Measurements from ENCODE around the gene PLA2G6.

Gene PLA2G6

GRCh38 chr22:38142606-38143005 lies 39.0 kb downstream of the PLA2G6 start:
- Histone ChIP-seq H3K9me3 (ENCODE audit: severe bottlenecking) (no peaks in the 10 kb centered on the region), H3K4me3 (ENCODE audit: severe bottlenecking) (no peak overlapping the region), H3K27me3 (ENCODE audit: insufficient read depth, poor library complexity, severe bottlenecking) (no peaks in the 10 kb centered on the region), H3K4me1 (ENCODE audit: insufficient read depth, poor library complexity, severe bottlenecking) (peaks cover 24% of the 10 kb centered on the region), H3K36me3 (ENCODE audit: low read depth) (no peaks in the 10 kb centered on the region), H3K27ac (ENCODE audit: poor library complexity, severe bottlenecking) (peak overlapping the region; percentile 11)
- ATAC-seq (ENCODE audit: low read depth) (no peak), DNase-seq (ENCODE audit: low spot score) (no peak)
- TF ChIP-seq CTCF (IDR thresholded peaks at IDR 0.05; ENCODE audit: poor library complexity, severe bottlenecking): no peak

GRCh38 chr22:38141217-38141973 lies 40.2 kb downstream of the PLA2G6 start:
- ATAC-seq (ENCODE audit: low read depth): no peak
- Histone ChIP-seq H3K27ac (ENCODE audit: poor library complexity, severe bottlenecking) (no peak overlapping the region), H3K36me3 (ENCODE audit: low read depth) (no peaks in the 10 kb centered on the region), H3K4me1 (ENCODE audit: insufficient read depth, poor library complexity, severe bottlenecking) (peaks cover 23% of the 10 kb centered on the region), H3K27me3 (ENCODE audit: insufficient read depth, poor library complexity, severe bottlenecking) (no peaks in the 10 kb centered on the region), H3K4me3 (ENCODE audit: severe bottlenecking) (no peak overlapping the region), H3K9me3 (ENCODE audit: severe bottlenecking) (no peaks in the 10 kb centered on the region)
- TF ChIP-seq CTCF (IDR thresholded peaks at IDR 0.05; ENCODE audit: poor library complexity, severe bottlenecking): no peak
- no peak for DNase-seq (ENCODE audit: low spot score)

- no peak for TF ChIP-seq CTCF (IDR thresholded peaks at IDR 0.05; ENCODE audit: poor library complexity, severe bottlenecking)
- H3K4me3 ChIP-seq (ENCODE audit: severe bottlenecking): no peak overlapping the region
- H3K27ac ChIP-seq (ENCODE audit: poor library complexity, severe bottlenecking): no peak overlapping the region
- H3K27me3 ChIP-seq (ENCODE audit: insufficient read depth, poor library complexity, severe bottlenecking): no peaks in the 10 kb centered on the region
- H3K4me1 ChIP-seq (ENCODE audit: insufficient read depth, poor library complexity, severe bottlenecking): peaks cover 19% of the 10 kb centered on the region
- H3K9me3 ChIP-seq (ENCODE audit: severe bottlenecking): no peaks in the 10 kb centered on the region
- no peaks in the 10 kb centered on the region for H3K36me3 ChIP-seq (ENCODE audit: low read depth)
- no peak for DNase-seq (ENCODE audit: low spot score)
- no peak for ATAC-seq (ENCODE audit: low read depth)
These were observed 41.7 kb downstream of the PLA2G6 start for GRCh38 chr22:38139901-38140300.

- Histone ChIP-seq H3K36me3 (ENCODE audit: low read depth) (no peaks in the 10 kb centered on the region), H3K4me1 (ENCODE audit: insufficient read depth, poor library complexity, severe bottlenecking) (peaks cover 18% of the 10 kb centered on the region), H3K4me3 (ENCODE audit: severe bottlenecking) (no peak overlapping the region), H3K27me3 (ENCODE audit: insufficient read depth, poor library complexity, severe bottlenecking) (no peaks in the 10 kb centered on the region), H3K9me3 (ENCODE audit: severe bottlenecking) (no peaks in the 10 kb centered on the region), H3K27ac (ENCODE audit: poor library complexity, severe bottlenecking) (no peak overlapping the region)
- no peak for ATAC-seq (ENCODE audit: low read depth)
- no peak for DNase-seq (ENCODE audit: low spot score)
- TF ChIP-seq CTCF (IDR thresholded peaks at IDR 0.05; ENCODE audit: poor library complexity, severe bottlenecking): no peak
These were observed 42.7 kb downstream of the PLA2G6 start for GRCh38 chr22:38138961-38139360.
